Mesenchymal stem cell (in vitro differentiated cells and primary cell): ENCODE results near the gene ACVR1.

Experiments
- DNase-seq: peaks from one replicate; pipeline ENCODE4 v3.0.0-alpha.2; 2013
- H2AFZ ChIP-seq: one replicate; pipeline ENCODE4 v1.6.1; 2013; ENCODE audit warnings: low read depth, mild to moderate bottlenecking, control low read depth, inconsistent platforms, low read length, moderate library complexity
- H2AK5ac ChIP-seq: 2 replicates; pipeline ENCODE4 v1.6.1; 2013; ENCODE audit warnings: low read length, moderate library complexity, mild to moderate bottlenecking, inconsistent platforms; ENCODE audit not compliant: severe bottlenecking
- H2BK120ac ChIP-seq: one replicate; pipeline ENCODE4 v1.6.1; 2013; ENCODE audit warnings: low read depth, mild to moderate bottlenecking, inconsistent platforms, low read length, moderate library complexity
- H2BK12ac ChIP-seq, 2 experiments: one replicate each; pipeline ENCODE4 v1.6.1; 2013; ENCODE audit warnings: inconsistent platforms in 2 of 2, low read length in 2 of 2, mild to moderate bottlenecking in 2 of 2, moderate library complexity in 2 of 2, control low read depth in 1 of 2
- H2BK15ac ChIP-seq: one replicate; pipeline ENCODE4 v1.6.1; 2013; ENCODE audit warnings: mild to moderate bottlenecking, low read depth, inconsistent platforms; ENCODE audit not compliant: poor library complexity, severe bottlenecking
- H2BK5ac ChIP-seq: 2 replicates; pipeline ENCODE4 v1.6.1; 2013; ENCODE audit warnings: low read depth, mild to moderate bottlenecking, low read length, control low read depth, inconsistent platforms; ENCODE audit not compliant: poor library complexity, severe bottlenecking
- H3K14ac ChIP-seq, 2 experiments: one replicate each; pipeline ENCODE4 v1.6.1; 2013; ENCODE audit warnings: inconsistent platforms in 2 of 2, low read length in 2 of 2, control low read depth in 1 of 2, mild to moderate bottlenecking in 1 of 2, moderate library complexity in 1 of 2
- H3K18ac ChIP-seq, 2 experiments: one replicate each; pipeline ENCODE4 v1.6.1; 2013; ENCODE audit warnings: inconsistent platforms in 2 of 2, low read length in 2 of 2, control low read depth in 1 of 2, low read depth in 1 of 2, mild to moderate bottlenecking in 1 of 2
- H3K23ac ChIP-seq, 2 experiments: one replicate each; pipeline ENCODE4 v1.6.1; 2013; ENCODE audit warnings: inconsistent platforms in 2 of 2, low read length in 2 of 2, mild to moderate bottlenecking in 2 of 2, moderate library complexity in 2 of 2, control low read depth in 1 of 2
- H3K27ac ChIP-seq: 2 replicates; pipeline ENCODE4 v1.5.1; 2013; ENCODE audit warnings: mild to moderate bottlenecking, moderate library complexity, low read length, control low read depth, inconsistent platforms; ENCODE audit not compliant: poor library complexity, severe bottlenecking
- H3K27me3 ChIP-seq, 2 experiments: 2 replicates each; pipeline versions ENCODE4 v1.6.1 to v1.7.0; 2013; ENCODE audit warnings: low read length in 2 of 2, mild to moderate bottlenecking in 2 of 2, moderate library complexity in 2 of 2, control low read depth in 1 of 2, inconsistent platforms in 1 of 2; ENCODE audit not compliant: control insufficient read depth in 1 of 2, insufficient read depth in 1 of 2
- H3K36me3 ChIP-seq, 2 experiments: 2 replicates each; pipeline versions ENCODE4 v1.6.1 to v1.7.0; 2013; ENCODE audit warnings: low read length in 2 of 2, control low read depth in 1 of 2, inconsistent platforms in 1 of 2, low read depth in 1 of 2, mild to moderate bottlenecking in 1 of 2; ENCODE audit not compliant: insufficient read depth in 2 of 2, control insufficient read depth in 1 of 2
- H3K4ac ChIP-seq, 2 experiments: one replicate each; pipeline ENCODE4 v1.6.1; 2013; ENCODE audit warnings: inconsistent platforms in 2 of 2, low read length in 2 of 2, mild to moderate bottlenecking in 2 of 2, moderate library complexity in 2 of 2, control low read depth in 1 of 2, low read depth in 1 of 2
- H3K4me1 ChIP-seq: 2 replicates; pipeline ENCODE4 v1.6.1; 2013; ENCODE audit warnings: low read depth, low read length, control low read depth; ENCODE audit not compliant: control insufficient read depth, insufficient read depth
- H3K4me2 ChIP-seq: 2 replicates; pipeline ENCODE4 v1.6.1; 2013; ENCODE audit warnings: low read length, mild to moderate bottlenecking, inconsistent platforms; ENCODE audit not compliant: poor library complexity, severe bottlenecking
- H3K4me3 ChIP-seq, 2 experiments: 2 replicates each; pipeline versions ENCODE4 v1.5.1 to v1.7.0; 2013; ENCODE audit warnings: low read length in 2 of 2, mild to moderate bottlenecking in 2 of 2, control low read depth in 1 of 2, low read depth in 1 of 2; ENCODE audit not compliant: insufficient read depth in 1 of 2
- H3K79me1 ChIP-seq: replicated peaks from 2 replicates; pipeline ENCODE4 v1.6.1; 2013; ENCODE audit warnings: mild to moderate bottlenecking, control low read depth, low read length, inconsistent platforms; ENCODE audit not compliant: poor library complexity, severe bottlenecking
- H3K9ac ChIP-seq: 2 replicates; pipeline ENCODE4 v1.7.0; 2013; ENCODE audit warnings: mild to moderate bottlenecking, low read length, moderate library complexity
- H3K9me3 ChIP-seq: 2 replicates; pipeline ENCODE4 v1.7.0; 2013; ENCODE audit warnings: mild to moderate bottlenecking, low read length; ENCODE audit not compliant: control insufficient read depth
- H4K8ac ChIP-seq: one replicate; pipeline ENCODE4 v1.6.1; 2013; ENCODE audit warnings: inconsistent platforms, mild to moderate bottlenecking, low read length, moderate library complexity
- H4K91ac ChIP-seq: one replicate; pipeline ENCODE4 v1.6.1; 2013; ENCODE audit warnings: mild to moderate bottlenecking, low read length, inconsistent platforms
- whole genome bisulfite sequencing: methylation state at CpG from one replicate; pipeline ENCODE4 v1.1.7; 2013; ENCODE audit warnings: mixed read lengths; 5-methylcytosine and 5-hydroxymethylcytosine counted together

The ACVR1 gene

GRCh38 chr2:157793053-157793612, 83.0 kb downstream of the ACVR1 start:
- DNase-seq = no peak
- Histone ChIP-seq H2BK15ac (no peak overlapping the region), H3K36me3 (peaks cover 13 to 39% of the 10 kb centered on the region in 2 experiments), H4K91ac (no peak overlapping the region), H3K4me2 (no peak overlapping the region), H2AK5ac (no peak overlapping the region), H3K9me3 (no peaks in the 10 kb centered on the region), H3K79me1 (peaks cover 29% of the 10 kb centered on the region), H3K4ac (no peak overlapping the region), H3K27me3 (no peaks in the 10 kb centered on the region), H3K27ac (no peak overlapping the region), H2BK12ac (no peak overlapping the region), H4K8ac (no peak overlapping the region), H3K18ac (no peak overlapping the region), H3K23ac (no peak overlapping the region), H3K14ac (no peak overlapping the region), H3K9ac (peak overlapping the region; percentile 55), H2BK5ac (no peak overlapping the region), H2BK120ac (no peak overlapping the region), H3K4me1 (peaks cover 5% of the 10 kb centered on the region), H3K4me3 (no peak overlapping the region), H2AFZ (no peak overlapping the region)

- Histone ChIP-seq H3K4me3 (no peak overlapping the region), H4K91ac (no peak overlapping the region), H3K4ac (no peak overlapping the region), H2BK15ac (no peak overlapping the region), H3K4me1 (peaks cover 5% of the 10 kb centered on the region), H3K18ac (no peak overlapping the region), H3K23ac (no peak overlapping the region), H2BK120ac (no peak overlapping the region), H3K36me3 (peaks cover 10 to 32% of the 10 kb centered on the region in 2 experiments), H2AK5ac (peak overlapping the region; percentile 29), H2BK12ac (no peak overlapping the region), H3K14ac (no peak overlapping the region), H3K9ac (peak overlapping the region; percentile 55), H4K8ac (no peak overlapping the region), H3K79me1 (peaks cover 30% of the 10 kb centered on the region), H3K27ac (no peak overlapping the region), H3K27me3 (no peaks in the 10 kb centered on the region), H3K4me2 (no peak overlapping the region), H2AFZ (no peak overlapping the region), H2BK5ac (no peak overlapping the region), H3K9me3 (no peaks in the 10 kb centered on the region)
- DNase-seq = peak; percentile 90
- WGBS = 2% methylated on average over 3 of the region's 3 CpGs
Measured at GRCh38 chr2:157792335-157793052, 83.6 kb downstream of the ACVR1 start.

- no peak overlapping the region for H3K9ac ChIP-seq
- WGBS = 98% methylated on average over 5 of the region's 5 CpGs
Measured at GRCh38 chr2:157790780-157791179, 85.3 kb downstream of the ACVR1 start.

GRCh38 chr2:157789933-157790511, 86.1 kb downstream of the ACVR1 start:
- H2BK12ac ChIP-seq = peak overlapping the region in 1 of 2 experiments; percentile 69
- H3K23ac ChIP-seq = no peak overlapping the region
- H3K4me2 ChIP-seq = no peak overlapping the region
- no peak overlapping the region for H2BK120ac ChIP-seq
- no peaks in the 10 kb centered on the region for H3K9me3 ChIP-seq
- peaks cover 31% of the 10 kb centered on the region for H3K79me1 ChIP-seq
- peaks cover 11% of the 10 kb centered on the region for H3K4me1 ChIP-seq
- no peak overlapping the region for H2AK5ac ChIP-seq
- H3K36me3 ChIP-seq = peaks cover 3 to 19% of the 10 kb centered on the region in 2 experiments
- WGBS = 89% methylated on average over 4 of the region's 4 CpGs
- H3K27ac ChIP-seq = no peak overlapping the region
- no peak overlapping the region for H2BK5ac ChIP-seq
- H2BK15ac ChIP-seq = peak overlapping the region; percentile 34
- H2AFZ ChIP-seq = no peak overlapping the region
- H3K14ac ChIP-seq = no peak overlapping the region
- peak overlapping the region in 1 of 2 experiments; percentile 28 for H3K18ac ChIP-seq
- H3K4ac ChIP-seq = peak overlapping the region; percentile 42 to 46
- no peak overlapping the region for H3K9ac ChIP-seq
- H3K27me3 ChIP-seq = no peaks in the 10 kb centered on the region
- DNase-seq = peak; percentile 47
- peak overlapping the region; percentile 43 for H4K91ac ChIP-seq
- no peak overlapping the region for H3K4me3 ChIP-seq
- no peak overlapping the region for H4K8ac ChIP-seq

More at GRCh38 chr2:157790780-157791179, 85.3 kb downstream of the ACVR1 start:
- Histone ChIP-seq H3K14ac (no peak overlapping the region), H2AK5ac (no peak overlapping the region), H2AFZ (no peak overlapping the region), H3K4me1 (peaks cover 11% of the 10 kb centered on the region), H3K27ac (no peak overlapping the region), H3K18ac (no peak overlapping the region), H2BK15ac (no peak overlapping the region), H2BK12ac (no peak overlapping the region), H3K36me3 (peaks cover 4 to 22% of the 10 kb centered on the region in 2 experiments), H3K27me3 (no peaks in the 10 kb centered on the region), H3K23ac (no peak overlapping the region), H3K4me3 (no peak overlapping the region), H3K4ac (no peak overlapping the region), H3K4me2 (no peak overlapping the region), H4K8ac (no peak overlapping the region), H2BK5ac (no peak overlapping the region), H2BK120ac (no peak overlapping the region), H3K9me3 (no peaks in the 10 kb centered on the region), H4K91ac (no peak overlapping the region), H3K79me1 (peaks cover 33% of the 10 kb centered on the region)
- DNase-seq = peak; percentile 9
